ENCODE data around the gene CAMK4. TPM values are rescaled to one million over a fixed set of nuclear protein-coding genes. Genes with fewer than 3 reads are reported as not detected.

CAMK4 gene
- total and polyA plus RNA-seq, 2 donors (not counting 1 experiment from before 2014, with no cell fraction given), result 0.83 to 5.9 TPM

DNA sequence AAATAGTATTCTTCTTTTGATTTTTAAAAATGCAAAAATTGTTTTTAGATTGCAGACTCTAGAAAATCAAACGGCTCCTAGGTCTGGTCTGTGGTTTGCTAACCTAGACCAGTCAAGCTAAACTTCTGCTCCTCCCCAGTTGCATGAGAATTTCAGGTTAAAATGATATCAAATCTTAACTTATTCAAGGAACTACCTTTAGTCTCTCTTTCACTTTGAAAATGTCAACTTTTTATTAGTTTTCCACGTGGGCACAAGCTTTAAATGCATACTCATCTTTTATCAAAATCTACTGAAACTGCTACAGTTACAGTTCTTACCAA, 8.8 kb downstream of the CAMK4 start:
- Histone ChIP-seq H3K36me3 (ENCODE audit: control insufficient read depth, insufficient read depth, low read length) (no peaks in the 10 kb centered on the region), H3K79me2 (ENCODE audit: control insufficient read depth, insufficient read depth, low read length) (no peaks in the 10 kb centered on the region), H3K27ac (ENCODE audit: insufficient read depth, low read length) (no peak overlapping the region), H3K4me3 (replicated peaks in 1 of 4; ENCODE audit: control extremely low read depth in 1 of 4, insufficient read depth in 1 of 4, low read depth in 3 of 4, low read length in 4 of 4) (no peak overlapping the region), H3K4me2 (ENCODE audit: extremely low read depth, insufficient read depth, low read length) (no peak overlapping the region), H3K27me3 (ENCODE audit: control insufficient read depth, insufficient read depth, low read length) (no peaks in the 10 kb centered on the region), H3K9ac (ENCODE audit: insufficient read depth, low read length) (no peak overlapping the region), H2AFZ (ENCODE audit: low read length) (no peak overlapping the region), H3K9me3 (ENCODE audit: control insufficient read depth, insufficient read depth, low read depth, low read length) (no peaks in the 10 kb centered on the region), H3K4me1 (ENCODE audit: control insufficient read depth, extremely low read depth, insufficient read depth, low read length) (peaks cover 1% of the 10 kb centered on the region), H4K20me1 (ENCODE audit: control insufficient read depth, extremely low read depth, insufficient read depth, low read length) (no peaks in the 10 kb centered on the region)
- DNase-seq (ENCODE audit: low read depth in 2 of 2), result no peak
- TF ChIP-seq, protein P1, sequence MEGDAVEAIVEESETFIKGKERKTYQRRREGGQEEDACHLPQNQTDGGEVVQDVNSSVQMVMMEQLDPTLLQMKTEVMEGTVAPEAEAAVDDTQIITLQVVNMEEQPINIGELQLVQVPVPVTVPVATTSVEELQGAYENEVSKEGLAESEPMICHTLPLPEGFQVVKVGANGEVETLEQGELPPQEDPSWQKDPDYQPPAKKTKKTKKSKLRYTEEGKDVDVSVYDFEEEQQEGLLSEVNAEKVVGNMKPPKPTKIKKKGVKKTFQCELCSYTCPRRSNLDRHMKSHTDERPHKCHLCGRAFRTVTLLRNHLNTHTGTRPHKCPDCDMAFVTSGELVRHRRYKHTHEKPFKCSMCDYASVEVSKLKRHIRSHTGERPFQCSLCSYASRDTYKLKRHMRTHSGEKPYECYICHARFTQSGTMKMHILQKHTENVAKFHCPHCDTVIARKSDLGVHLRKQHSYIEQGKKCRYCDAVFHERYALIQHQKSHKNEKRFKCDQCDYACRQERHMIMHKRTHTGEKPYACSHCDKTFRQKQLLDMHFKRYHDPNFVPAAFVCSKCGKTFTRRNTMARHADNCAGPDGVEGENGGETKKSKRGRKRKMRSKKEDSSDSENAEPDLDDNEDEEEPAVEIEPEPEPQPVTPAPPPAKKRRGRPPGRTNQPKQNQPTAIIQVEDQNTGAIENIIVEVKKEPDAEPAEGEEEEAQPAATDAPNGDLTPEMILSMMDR (conservative IDR thresholded peaks at IDR 0.05 in 1 of 2, IDR thresholded peaks at IDR 0.05 in 1 of 2; ENCODE audit: low read depth in 1 of 2, low read length in 2 of 2), result no peak
- no peak for TF ChIP-seq EZH2 (IDR thresholded peaks at IDR 0.05; ENCODE audit: low read length, missing control alignments)

- no peaks in the 10 kb centered on the region for H3K9me3 ChIP-seq (ENCODE audit: control insufficient read depth, insufficient read depth, low read depth, low read length)
- no peak overlapping the region for H3K9ac ChIP-seq (ENCODE audit: insufficient read depth, low read length)
- H3K4me1 ChIP-seq (ENCODE audit: control insufficient read depth, extremely low read depth, insufficient read depth, low read length), result no peaks in the 10 kb centered on the region
- H3K4me2 ChIP-seq (ENCODE audit: extremely low read depth, insufficient read depth, low read length), result no peak overlapping the region
- no peak for DNase-seq (ENCODE audit: low read depth in 2 of 2)
- no peaks in the 10 kb centered on the region for H3K79me2 ChIP-seq (ENCODE audit: control insufficient read depth, insufficient read depth, low read length)
- H4K20me1 ChIP-seq (ENCODE audit: control insufficient read depth, extremely low read depth, insufficient read depth, low read length), result no peaks in the 10 kb centered on the region
- H3K27ac ChIP-seq (ENCODE audit: insufficient read depth, low read length), result no peak overlapping the region
- H3K36me3 ChIP-seq (ENCODE audit: control insufficient read depth, insufficient read depth, low read length), result no peaks in the 10 kb centered on the region
- no peak for TF ChIP-seq EZH2 (IDR thresholded peaks at IDR 0.05; ENCODE audit: low read length, missing control alignments)
- TF ChIP-seq, protein P1 (conservative IDR thresholded peaks at IDR 0.05 in 1 of 2, IDR thresholded peaks at IDR 0.05 in 1 of 2; ENCODE audit: low read depth in 1 of 2, low read length in 2 of 2), result no peak
- H2AFZ ChIP-seq (ENCODE audit: low read length), result no peak overlapping the region
- H3K4me3 ChIP-seq (replicated peaks in 1 of 4; ENCODE audit: control extremely low read depth in 1 of 4, insufficient read depth in 1 of 4, low read depth in 3 of 4, low read length in 4 of 4), result no peak overlapping the region
- H3K27me3 ChIP-seq (ENCODE audit: control insufficient read depth, insufficient read depth, low read length), result no peaks in the 10 kb centered on the region
Observed at GRCh38 chr5:111234125-111234524, 9.9 kb downstream of the CAMK4 start.

DNA sequence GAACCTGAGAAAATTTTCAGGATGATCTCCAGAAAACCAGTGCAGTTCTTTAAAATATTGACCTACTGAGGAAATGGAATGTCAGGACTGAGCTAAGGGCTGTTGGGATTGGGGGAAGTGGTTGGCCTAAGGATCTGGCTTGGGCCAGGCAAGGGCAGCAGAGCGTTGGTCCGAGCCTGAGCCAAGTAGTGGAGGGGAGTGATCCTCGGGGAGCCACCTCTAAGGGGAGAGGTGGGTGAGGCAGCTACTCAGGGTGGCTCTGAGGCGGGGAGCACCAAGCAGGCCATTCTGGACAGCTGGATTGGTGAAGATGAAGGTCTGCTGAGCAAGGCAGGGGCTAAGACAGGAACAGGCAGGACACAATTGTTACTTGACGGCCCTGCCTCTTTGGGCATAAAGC, 11.5 kb downstream of the CAMK4 start:
- H3K4me3 ChIP-seq (replicated peaks in 1 of 4; ENCODE audit: control extremely low read depth in 1 of 4, insufficient read depth in 1 of 4, low read depth in 3 of 4, low read length in 4 of 4), result no peak overlapping the region
- no peaks in the 10 kb centered on the region for H4K20me1 ChIP-seq (ENCODE audit: control insufficient read depth, extremely low read depth, insufficient read depth, low read length)
- H3K79me2 ChIP-seq (ENCODE audit: control insufficient read depth, insufficient read depth, low read length), result no peaks in the 10 kb centered on the region
- DNase-seq (ENCODE audit: low read depth in 2 of 2), result no peak
- H3K36me3 ChIP-seq (ENCODE audit: control insufficient read depth, insufficient read depth, low read length), result no peaks in the 10 kb centered on the region
- H3K27me3 ChIP-seq (ENCODE audit: control insufficient read depth, insufficient read depth, low read length), result no peaks in the 10 kb centered on the region
- H2AFZ ChIP-seq (ENCODE audit: low read length), result no peak overlapping the region
- TF ChIP-seq, protein P1 (conservative IDR thresholded peaks at IDR 0.05 in 1 of 2, IDR thresholded peaks at IDR 0.05 in 1 of 2; ENCODE audit: low read depth in 1 of 2, low read length in 2 of 2), result no peak
- TF ChIP-seq EZH2 (IDR thresholded peaks at IDR 0.05; ENCODE audit: low read length, missing control alignments), result no peak
- no peaks in the 10 kb centered on the region for H3K9me3 ChIP-seq (ENCODE audit: control insufficient read depth, insufficient read depth, low read depth, low read length)
- H3K27ac ChIP-seq (ENCODE audit: insufficient read depth, low read length), result no peak overlapping the region
- no peaks in the 10 kb centered on the region for H3K4me1 ChIP-seq (ENCODE audit: control insufficient read depth, extremely low read depth, insufficient read depth, low read length)
- no peak overlapping the region for H3K9ac ChIP-seq (ENCODE audit: insufficient read depth, low read length)
- H3K4me2 ChIP-seq (ENCODE audit: extremely low read depth, insufficient read depth, low read length), result no peak overlapping the region

All from fibroblast of lung (primary cell).